HG03097 (cell line): ENCODE measurements around the gene TNFRSF6B.
A peak's percentile ranks its signal among the peaks of the same experiment; 100 is the strongest.
"Not testable (repeated sequence)": the region's sequence is repeated elsewhere in the genome, so short reads cannot be mapped to it uniquely, and the experiment has no call there.

ENCODE experiments used
- ATAC-seq: cut with Tn5 transposase; IDR thresholded peaks from one replicate; pipeline ENCODE4 v1.9.1; 2021; ENCODE audit not compliant: unreplicated experiment, low FRiP score

The TNFRSF6B gene, protein sequence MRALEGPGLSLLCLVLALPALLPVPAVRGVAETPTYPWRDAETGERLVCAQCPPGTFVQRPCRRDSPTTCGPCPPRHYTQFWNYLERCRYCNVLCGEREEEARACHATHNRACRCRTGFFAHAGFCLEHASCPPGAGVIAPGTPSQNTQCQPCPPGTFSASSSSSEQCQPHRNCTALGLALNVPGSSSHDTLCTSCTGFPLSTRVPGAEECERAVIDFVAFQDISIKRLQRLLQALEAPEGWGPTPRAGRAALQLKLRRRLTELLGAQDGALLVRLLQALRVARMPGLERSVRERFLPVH

DNA sequence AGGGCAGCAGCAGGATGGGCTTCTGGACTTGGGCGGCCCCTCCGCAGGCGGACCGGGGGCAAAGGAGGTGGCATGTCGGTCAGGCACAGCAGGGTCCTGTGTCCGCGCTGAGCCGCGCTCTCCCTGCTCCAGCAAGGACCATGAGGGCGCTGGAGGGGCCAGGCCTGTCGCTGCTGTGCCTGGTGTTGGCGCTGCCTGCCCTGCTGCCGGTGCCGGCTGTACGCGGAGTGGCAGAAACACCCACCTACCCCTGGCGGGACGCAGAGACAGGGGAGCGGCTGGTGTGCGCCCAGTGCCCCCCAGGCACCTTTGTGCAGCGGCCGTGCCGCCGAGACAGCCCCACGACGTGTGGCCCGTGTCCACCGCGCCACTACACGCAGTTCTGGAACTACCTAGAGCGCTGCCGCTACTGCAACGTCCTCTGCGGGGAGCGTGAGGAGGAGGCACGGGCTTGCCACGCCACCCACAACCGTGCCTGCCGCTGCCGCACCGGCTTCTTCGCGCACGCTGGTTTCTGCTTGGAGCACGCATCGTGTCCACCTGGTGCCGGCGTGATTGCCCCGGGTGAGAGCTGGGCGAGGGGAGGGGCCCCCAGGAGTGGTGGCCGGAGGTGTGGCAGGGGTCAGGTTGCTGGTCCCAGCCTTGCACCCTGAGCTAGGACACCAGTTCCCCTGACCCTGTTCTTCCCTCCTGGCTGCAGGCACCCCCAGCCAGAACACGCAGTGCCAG, at the start of gene TNFRSF6B:
TSS of gene TNFRSF6B (plus strand) at position 25 of the 729 bp plus-strand sequence. CDS start at position 141, 116 bp downstream.
- ATAC-seq: no peak

- ATAC-seq: no peak
Observed at GRCh38 chr20:63648190-63648589, 48.3 kb upstream of the TNFRSF6B start.

GRCh38 chr20:63648895-63649589, 47.4 kb upstream of the TNFRSF6B start:
- no peak for ATAC-seq

DNA sequence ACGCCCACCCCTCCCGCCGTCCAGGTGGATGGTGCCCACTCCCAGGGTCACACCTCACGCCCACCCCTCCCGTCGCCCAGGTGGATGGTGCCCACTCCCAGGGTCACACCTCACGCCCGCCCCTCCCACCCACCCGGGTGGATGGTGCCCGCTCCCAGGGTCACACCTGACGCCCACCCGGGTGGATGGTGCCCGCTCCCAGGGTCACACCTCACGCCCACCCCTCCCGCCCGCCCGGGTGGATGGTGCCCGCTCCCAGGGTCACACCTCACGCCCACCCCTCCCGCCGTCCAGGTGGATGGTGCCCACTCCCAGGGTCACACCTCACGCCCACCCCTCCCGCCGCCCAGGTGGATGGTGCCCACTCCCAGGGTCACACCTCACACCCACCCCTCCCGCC, 46.0 kb upstream of the TNFRSF6B start:
- not testable (repeated sequence) for ATAC-seq

GRCh38 chr20:63651942-63652191, 44.6 kb upstream of the TNFRSF6B start:
- ATAC-seq: no peak

GRCh38 chr20:63652192-63652980, 44.1 kb upstream of the TNFRSF6B start:
- ATAC-seq: no peak

DNA sequence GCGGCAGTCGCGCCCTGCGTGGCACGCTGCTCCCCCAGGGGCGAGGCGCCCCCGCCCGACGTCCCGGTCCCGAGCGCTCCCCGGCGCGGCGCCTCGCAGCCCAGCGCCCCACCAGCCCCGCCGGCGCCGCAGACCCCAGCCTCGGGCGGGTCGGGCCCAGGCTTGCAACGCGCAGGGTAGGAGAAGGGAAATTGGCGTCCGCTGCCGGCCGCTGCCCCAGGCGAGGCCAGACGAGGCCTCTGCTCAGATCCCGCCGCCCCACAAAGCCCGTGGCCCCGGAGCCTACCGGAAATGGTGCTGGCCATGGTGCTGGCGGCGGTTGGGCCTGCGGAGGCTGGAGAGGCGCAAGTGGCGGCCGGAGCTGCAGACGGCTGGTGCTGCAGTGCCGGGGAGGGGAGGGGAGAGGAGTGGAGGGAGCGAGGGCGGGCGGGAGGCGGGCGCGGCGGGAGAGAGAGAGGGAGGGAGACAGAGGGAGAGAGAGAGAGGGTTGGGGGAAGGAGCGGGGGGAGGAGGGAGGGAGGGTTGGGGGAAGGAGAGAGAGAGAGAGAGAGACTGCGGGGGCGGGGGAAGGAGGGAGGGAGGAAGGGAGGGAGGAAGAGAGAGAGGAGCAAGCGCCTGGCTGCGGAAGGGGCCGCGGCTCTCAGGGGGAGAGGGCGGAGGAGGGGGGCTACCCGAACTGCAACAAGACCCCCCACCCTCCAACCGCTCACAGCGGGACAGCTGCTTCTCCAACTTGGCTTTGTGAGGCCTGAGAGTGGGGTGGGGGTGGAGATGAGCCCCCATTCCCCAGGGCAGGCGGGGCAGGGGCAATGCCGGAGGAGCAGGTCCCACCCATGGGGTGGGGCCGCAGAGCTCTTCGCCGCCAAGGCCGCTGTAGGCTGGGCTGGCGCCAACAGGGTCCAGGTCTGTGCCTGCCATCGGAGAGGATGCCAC, 43.1 kb upstream of the TNFRSF6B start, which contains the start of gene STMN3:
TSS of gene STMN3 (minus strand) at position 384 of the 933 bp plus-strand sequence. CDS start at position 305, 79 bp downstream.
- no peak for ATAC-seq

GRCh38 chr20:63653974-63654668, 42.3 kb upstream of the TNFRSF6B start:
- ATAC-seq: no peak

GRCh38 chr20:63655249-63655648, 41.2 kb upstream of the TNFRSF6B start:
- ATAC-seq: no peak

DNA sequence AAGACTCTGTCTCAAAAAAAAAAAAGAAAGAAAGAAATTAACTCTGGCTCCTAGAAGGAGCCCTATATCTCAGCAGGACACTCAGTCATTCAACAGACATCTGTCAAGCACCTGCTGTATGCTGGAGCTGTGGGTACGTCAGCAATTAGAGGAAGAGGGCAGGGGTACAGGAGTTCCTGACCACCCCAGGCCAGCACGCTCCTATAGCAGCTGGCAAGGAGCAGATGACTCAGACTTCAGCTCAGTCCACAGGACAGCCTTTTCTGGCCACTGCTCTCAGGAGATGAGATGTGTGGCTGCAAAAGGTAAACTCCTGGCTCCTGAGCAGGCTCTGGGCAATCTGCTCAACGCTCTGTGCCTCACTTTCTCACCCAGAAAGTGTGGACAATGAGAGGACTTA, 40.0 kb upstream of the TNFRSF6B start:
- ATAC-seq: no peak

- peak; percentile 2 for ATAC-seq
Observed at GRCh38 chr20:63657260-63657936, 39.1 kb upstream of the TNFRSF6B start.

- peak; percentile 75 for ATAC-seq
Observed at GRCh38 chr20:63657937-63658748, 38.3 kb upstream of the TNFRSF6B start, which contains the start of gene RTEL1. RTEL1 (plus strand) TSS chr20:63658312; CDS start chr20:63659403, 1,091 bp downstream.

- ATAC-seq: peak; percentile 9
Observed at GRCh38 chr20:63658749-63659187, 37.7 kb upstream of the TNFRSF6B start.

DNA sequence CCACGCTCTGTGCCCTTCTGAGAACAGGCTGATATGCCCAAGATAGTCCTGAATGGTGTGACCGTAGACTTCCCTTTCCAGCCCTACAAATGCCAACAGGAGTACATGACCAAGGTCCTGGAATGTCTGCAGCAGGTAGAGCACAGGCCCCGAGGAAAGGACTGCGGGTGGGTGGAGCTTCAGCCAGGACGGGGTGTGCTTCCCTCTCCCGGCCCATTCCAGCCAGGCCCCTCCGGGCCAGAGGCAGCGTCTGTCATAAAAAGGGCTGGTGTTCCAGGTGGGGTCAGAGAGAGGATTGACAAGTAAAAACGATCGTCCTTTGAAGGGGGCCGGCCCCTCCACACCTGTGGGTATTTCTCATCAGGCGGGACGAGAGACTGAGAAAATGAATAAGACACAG, 37.1 kb upstream of the TNFRSF6B start:
- ATAC-seq: no peak

- ATAC-seq: not testable (repeated sequence)
Observed at GRCh38 chr20:63660174-63660573, 36.3 kb upstream of the TNFRSF6B start.

DNA sequence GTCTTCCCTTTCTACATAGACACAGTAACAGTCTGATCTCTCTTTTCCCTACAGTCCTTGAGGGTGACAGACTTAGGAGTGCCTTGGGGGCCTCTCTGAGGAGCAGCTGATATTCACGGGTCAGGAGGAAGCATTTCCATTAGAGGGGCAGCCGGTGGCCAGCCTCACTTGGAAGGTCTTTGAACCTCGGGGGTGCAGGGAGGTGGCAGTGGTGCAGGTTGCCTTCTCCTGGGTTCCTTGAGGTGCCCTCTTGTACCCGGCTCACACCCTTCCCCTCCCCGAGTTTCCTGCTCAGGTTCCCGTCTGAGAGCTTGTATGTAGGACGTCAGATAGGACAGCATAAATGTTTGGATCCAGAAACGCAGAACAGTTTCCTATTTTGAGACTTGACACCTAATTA, 35.8 kb upstream of the TNFRSF6B start:
- ATAC-seq: no peak

DNA sequence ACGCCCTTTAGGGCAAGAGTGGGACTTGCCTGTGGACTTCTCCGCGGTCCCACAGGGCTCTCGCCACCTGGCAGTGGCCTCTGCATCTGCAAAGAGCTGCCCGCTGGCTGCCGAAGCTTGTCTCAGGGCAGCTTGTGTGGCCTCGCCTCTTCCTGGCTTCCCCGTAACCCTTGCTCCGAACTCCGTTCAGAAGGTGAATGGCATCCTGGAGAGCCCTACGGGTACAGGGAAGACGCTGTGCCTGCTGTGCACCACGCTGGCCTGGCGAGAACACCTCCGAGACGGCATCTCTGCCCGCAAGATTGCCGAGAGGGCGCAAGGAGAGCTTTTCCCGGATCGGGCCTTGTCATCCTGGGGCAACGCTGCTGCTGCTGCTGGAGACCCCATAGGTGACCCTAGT, 35.3 kb upstream of the TNFRSF6B start:
- ATAC-seq: no peak
